Heart right ventricle (tissue), 16 donors: ENCODE measurements around the gene SOX21. TPM values are rescaled to one million over a fixed set of nuclear protein-coding genes. Genes with fewer than 3 reads are reported as not detected.

Experiments
- ATAC-seq, 8 donors: fragments of 200-7000 bp; cut with Tn5 transposase; one replicate each; pipeline ENCODE4 v1.9.1; 2020; ENCODE audit warnings: mild to moderate bottlenecking in 8 of 8, moderate library complexity in 8 of 8, moderate number of reproducible peaks in 1 of 8
- DNase-seq, 2 donors: peaks; one replicate each; pipeline ENCODE4 v3.0.0-alpha.2; 2020
- H3K27ac ChIP-seq, 10 donors: fragments of 200-600 bp; sonication (generic) in 2 of 10; one replicate each; pipeline versions ENCODE4 v1.5.0 to v1.8.0; 2020 to 2022; ENCODE audit warnings: mild to moderate bottlenecking in 3 of 10
- H3K27me3 ChIP-seq, 7 donors: fragments of 200-600 bp; one replicate each; pipeline ENCODE4 v1.8.0; 2021 to 2022; ENCODE audit warnings: mild to moderate bottlenecking in 2 of 7
- H3K36me3 ChIP-seq, 9 donors: fragments of 200-600 bp; sonication (generic) in 1 of 9; one replicate each; pipeline versions ENCODE4 v1.5.0 to v1.8.0; 2020 to 2022; ENCODE audit warnings: mild to moderate bottlenecking in 2 of 9
- H3K4me1 ChIP-seq, 9 donors: fragments of 200-600 bp; sonication (generic) in 1 of 9; one replicate each; pipeline versions ENCODE4 v1.5.0 to v1.8.0; 2020 to 2022; ENCODE audit warnings: mild to moderate bottlenecking in 4 of 9
- H3K4me3 ChIP-seq, 10 donors: fragments of 200-600 bp; sonication (generic) in 2 of 10; one replicate each; pipeline versions ENCODE4 v1.5.0 to v1.8.0; 2020 to 2022; ENCODE audit warnings: mild to moderate bottlenecking in 7 of 10, moderate library complexity in 2 of 10
- H3K9me3 ChIP-seq, 11 donors: fragments of 200-600 bp in 10 of 11; sonication (generic) in 2 of 11; one replicate each; pipeline versions ENCODE4 v1.5.0 to v1.8.0; 2013 to 2022; ENCODE audit warnings: mild to moderate bottlenecking in 2 of 11, control low read depth in 1 of 11, moderate library complexity in 1 of 11
- WGBS, 2 donors: extraction: QIAGEN DNeasy Blood & Tissue Kit; methylation state at CpG; one replicate each; pipeline ENCODE4 v1.1.7; 2013; ENCODE audit warnings: inconsistent platforms in 1 of 2; 5-methylcytosine and 5-hydroxymethylcytosine counted together
- intact Hi-C, 10 donors: fragments of 100-400 bp; cut with DNase I; formaldehyde crosslinking; loops; one replicate each; pipeline versions ENCODE4 v1.11.1 to v1.14.2; 2022
- polyA plus RNA-seq, 2 donors: library from polyadenylated mRNA; stranded (reverse); fragments of 200-250 nt; gene quantifications; one replicate each; pipeline ENCODE4 v1.2.3, GENCODE V29; 2013
- total RNA-seq, 10 donors: library from RNA; stranded (reverse); fragmentation: NEBNext Ultra II Directional in 3 of 10; extraction: Animal tissue kit (Norgen Biotek cat#: 25700) in 3 of 10; gene quantifications; one replicate each; pipeline versions ENCODE4 v1.2.1 to v1.2.4, GENCODE V29; 2021 to 2023
- TF ChIP-seq, protein P1 (sequence below), 9 donors: fragments of 200-600 bp; sonication (generic) in 2 of 9; IDR thresholded peaks; one replicate each; pipeline versions ENCODE4 v1.5.0 to v1.8.0; 2021 to 2022; ENCODE audit warnings: antibody characterized with exemption in 9 of 9, mild to moderate bottlenecking in 5 of 9, moderate library complexity in 1 of 9
- donor health status: Arrhythmogenic right ventricular cardiomyopathy.
- donor health status: ischemic (EF 13 %, LVEDD 7.1; RV severe dilation, severe dysfunction).
- donor health status: healthy with polysubstance abuse.
- donor health status: DM: no; HTN: yes; CAD: no.
- donor health status: DM: no; HTN: no; CAD: no.
- donor health status: ischemic (EF 25% LVEDD 6.9; RV normal size, moderate dysfunction).
- donor health status: ischemic (EF 25% LVEDD 5.7; RV mildly dilated, moderate dysfunction).
- donor health status: healthy.
- donor health status: DM: yes; HTN: yes; CAD: no.
- donor health status: Ischemic cardiomyopathy.
- donor health status: ischemic (EF 35%, LVEDD 5.7; RV mildly dilated, moderate dysfunction).
- donor health status: nonischemic (EF 11% LVEDD 7.7; RV severe dilation, severe dysfunction).
- donor health status: DM: yes; HTN: yes; CAD: no.
- donor health status: PGD.
- donor health status: ischemic (EF 29% LVEDD 5.4; RV normal size, mild dysfunction).
- donor health status: nonischemic (EF 23%, LVEDD 6.1; RV moderate dilation, normal function).

SOX21 gene
- total and polyA plus RNA-seq, 12 donors = not detected

DNA sequence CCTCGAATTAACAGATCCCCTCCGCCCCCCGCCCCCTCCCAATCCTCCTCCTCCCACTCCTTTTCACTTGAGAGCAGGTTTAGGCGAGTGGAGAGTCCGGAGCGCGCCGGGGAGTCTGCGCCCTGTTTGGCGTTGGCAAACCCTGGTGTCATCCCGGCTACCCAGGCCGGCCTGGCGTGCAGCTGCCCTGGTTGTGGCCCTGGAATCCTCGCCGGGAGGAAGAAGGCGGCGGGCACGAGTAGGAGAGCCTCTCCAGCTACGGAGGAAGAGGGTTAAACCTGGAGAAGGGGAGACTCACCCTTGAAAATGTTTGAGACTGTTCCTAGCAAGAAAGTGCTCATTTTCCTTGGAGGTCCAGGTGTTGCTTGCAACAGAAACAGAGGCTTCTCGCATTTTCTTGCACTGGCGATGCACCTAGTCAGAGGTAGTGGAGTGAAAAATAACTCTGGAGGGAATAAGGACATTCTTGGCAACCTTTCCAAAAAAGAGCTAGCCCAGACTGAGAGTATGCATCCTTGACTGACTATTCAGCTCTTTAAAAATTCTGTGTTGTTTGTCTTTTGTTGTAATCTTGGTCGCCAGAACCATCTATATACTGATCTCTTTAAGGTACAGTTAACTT lies 1.3 kb upstream of the SOX21 start:
- Histone ChIP-seq H3K9me3 (peaks cover 0 to under 1% (median 0%) of the 10 kb centered on the region in 11 donors), H3K4me1 (peaks cover 2 to 29% (median 25%) of the 10 kb centered on the region in 9 donors), H3K4me3 (peak overlapping the region in 3 of 10 donors; percentile 16 to 32 (median 29)), H3K27me3 (peaks cover 30 to 95% (median 91%) of the 10 kb centered on the region in 7 donors), H3K27ac (no peak overlapping the region), H3K36me3 (no peaks in the 10 kb centered on the region)
- WGBS, 2 donors = 6% methylated on average over 19 to 22 of the region's 22 CpGs
- intact Hi-C loops = no loop called here
- DNase-seq = no peak
- TF ChIP-seq, protein P1, sequence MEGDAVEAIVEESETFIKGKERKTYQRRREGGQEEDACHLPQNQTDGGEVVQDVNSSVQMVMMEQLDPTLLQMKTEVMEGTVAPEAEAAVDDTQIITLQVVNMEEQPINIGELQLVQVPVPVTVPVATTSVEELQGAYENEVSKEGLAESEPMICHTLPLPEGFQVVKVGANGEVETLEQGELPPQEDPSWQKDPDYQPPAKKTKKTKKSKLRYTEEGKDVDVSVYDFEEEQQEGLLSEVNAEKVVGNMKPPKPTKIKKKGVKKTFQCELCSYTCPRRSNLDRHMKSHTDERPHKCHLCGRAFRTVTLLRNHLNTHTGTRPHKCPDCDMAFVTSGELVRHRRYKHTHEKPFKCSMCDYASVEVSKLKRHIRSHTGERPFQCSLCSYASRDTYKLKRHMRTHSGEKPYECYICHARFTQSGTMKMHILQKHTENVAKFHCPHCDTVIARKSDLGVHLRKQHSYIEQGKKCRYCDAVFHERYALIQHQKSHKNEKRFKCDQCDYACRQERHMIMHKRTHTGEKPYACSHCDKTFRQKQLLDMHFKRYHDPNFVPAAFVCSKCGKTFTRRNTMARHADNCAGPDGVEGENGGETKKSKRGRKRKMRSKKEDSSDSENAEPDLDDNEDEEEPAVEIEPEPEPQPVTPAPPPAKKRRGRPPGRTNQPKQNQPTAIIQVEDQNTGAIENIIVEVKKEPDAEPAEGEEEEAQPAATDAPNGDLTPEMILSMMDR (IDR thresholded peaks at IDR 0.05) = no peak
- ATAC-seq = peak in 1 of 8 donors; percentile 36

DNA sequence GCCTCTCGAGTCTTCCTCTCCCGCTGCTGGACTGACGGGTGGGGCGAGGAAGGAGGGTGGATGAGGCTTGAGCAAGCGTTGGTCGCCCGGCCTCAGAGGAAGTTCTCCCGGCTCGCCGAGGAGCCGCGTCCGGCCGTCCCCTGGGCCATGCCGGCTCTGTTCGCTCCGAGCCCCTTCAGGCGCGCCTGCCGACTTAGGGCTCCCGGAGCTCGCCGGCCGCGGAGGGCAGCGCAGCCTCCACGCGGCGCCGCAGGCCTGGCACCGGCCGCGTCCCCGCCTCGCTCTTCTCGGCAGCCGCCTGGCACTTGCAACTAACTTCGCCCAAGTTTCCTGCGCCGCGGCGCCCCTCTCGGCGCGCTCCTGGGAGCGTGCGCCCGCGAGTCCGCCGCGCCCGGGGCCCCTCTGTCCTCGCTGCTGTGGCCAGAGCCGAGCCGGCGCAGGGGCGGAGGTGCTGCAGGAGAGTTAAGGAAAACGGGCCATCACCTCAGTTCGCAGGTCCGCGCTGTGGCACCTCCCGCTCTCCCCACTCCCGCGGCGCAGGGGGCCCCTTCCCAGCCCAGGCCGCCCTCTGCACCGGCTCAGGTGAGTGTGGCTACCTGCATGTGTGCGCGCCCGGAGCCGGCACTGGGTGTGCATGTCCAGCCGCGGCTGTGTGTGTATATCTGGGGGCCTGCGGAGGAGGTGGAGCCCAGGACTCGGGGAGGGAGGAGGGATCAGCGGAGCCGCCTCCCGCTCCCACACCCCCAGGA lies 641 bp upstream of the SOX21 start:
- DNase-seq = no peak

DNA sequence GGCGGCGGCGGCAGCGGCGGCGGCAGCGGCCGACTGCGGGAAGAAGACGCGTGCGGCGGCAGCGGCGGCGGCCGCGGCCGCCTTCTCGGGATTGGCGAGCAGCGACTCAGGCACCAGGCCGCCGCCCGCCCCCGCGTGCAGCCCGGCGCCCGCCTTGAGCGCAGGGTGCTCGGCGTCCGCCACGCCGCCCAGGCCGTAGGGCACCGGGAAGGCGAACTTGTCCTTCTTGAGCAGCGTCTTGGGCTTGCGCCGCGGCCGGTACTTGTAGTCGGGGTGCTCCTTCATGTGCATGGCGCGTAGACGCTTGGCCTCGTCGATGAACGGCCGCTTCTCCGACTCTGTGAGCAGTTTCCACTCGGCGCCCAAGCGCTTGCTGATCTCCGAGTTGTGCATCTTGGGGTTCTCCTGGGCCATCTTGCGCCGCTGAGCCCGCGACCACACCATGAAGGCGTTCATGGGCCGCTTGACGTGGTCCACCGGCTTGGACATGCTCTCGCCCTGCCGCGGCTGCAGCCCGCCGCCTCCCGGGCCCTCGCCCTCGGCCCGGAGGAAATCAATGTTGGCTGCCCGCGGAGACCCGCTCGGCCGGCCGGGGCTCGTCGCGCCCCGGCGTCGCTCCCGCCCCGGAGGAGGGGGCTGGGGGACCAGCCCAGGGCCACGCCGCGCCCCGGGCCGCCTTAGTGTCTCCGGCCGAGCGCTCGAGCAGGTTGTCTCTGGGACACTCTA lies 621 bp downstream of the SOX21 start:
- WGBS, 2 donors = 1 to 2% methylated on average over 83 to 97 of the region's 97 CpGs
- intact Hi-C loops = no loop called here
- Histone ChIP-seq H3K27me3 (peaks cover 42 to 100% (median 97%) of the 10 kb centered on the region in 7 donors), H3K9me3 (no peaks in the 10 kb centered on the region), H3K27ac (no peak overlapping the region), H3K4me1 (peaks cover 2 to 41% (median 33%) of the 10 kb centered on the region in 9 donors), H3K4me3 (peak overlapping the region in 5 of 10 donors; percentile 15 to 41 (median 32)), H3K36me3 (no peaks in the 10 kb centered on the region)
- TF ChIP-seq, protein P1 (IDR thresholded peaks at IDR 0.05) = no peak
- DNase-seq = no peak
- ATAC-seq = no peak

More for the DNA sequence above, 641 bp upstream of the SOX21 start:
- Histone ChIP-seq H3K27ac (no peak overlapping the region), H3K9me3 (no peaks in the 10 kb centered on the region), H3K4me3 (peak overlapping the region in 8 of 10 donors; percentile 16 to 41 (median 32)), H3K36me3 (no peaks in the 10 kb centered on the region), H3K4me1 (peaks cover 2 to 29% (median 27%) of the 10 kb centered on the region in 9 donors), H3K27me3 (peaks cover 34 to 99% (median 94%) of the 10 kb centered on the region in 7 donors)
- intact Hi-C loops = no loop called here
- TF ChIP-seq, protein P1 (IDR thresholded peaks at IDR 0.05) = no peak
- ATAC-seq = peak in 6 of 8 donors; percentile 40 to 62 (median 58)
- WGBS, 2 donors = 0 to 1% methylated on average over 75 to 79 of the region's 79 CpGs
